CD4-positive, alpha-beta T cell (primary cell): ENCODE data around the gene GON7. TPM values are rescaled to one million over a fixed set of nuclear protein-coding genes. Genes with fewer than 3 reads are reported as not detected.
"Not testable (repeated sequence)": the region's sequence is repeated elsewhere in the genome, so short reads cannot be mapped to it uniquely, and the experiment has no call there.

ENCODE experiments used
- ATAC-seq: fragments of 200-7000 bp; cut with Tn5 transposase; one replicate; pipeline ENCODE4 v1.10.0; 2022; ENCODE audit warnings: mild to moderate bottlenecking; ENCODE audit not compliant: poor library complexity
- CTCF ChIA-PET: fragments of 350-600 bp; sonication (Branson Sonifier 250); formaldehyde crosslinking; loops from one replicate; lab custom pipeline; 2021; ENCODE audit warnings: antibody characterized with exemption, inconsistent platforms; lab: Charles Lee
- POLR2A ChIA-PET: fragments of 350-600 bp; sonication (Branson Sonifier 250); formaldehyde crosslinking; loops from one replicate; lab custom pipeline; 2021; ENCODE audit warnings: antibody characterized with exemption, inconsistent platforms; lab: Charles Lee
- DNase-seq, 14 experiments: peaks; one replicate each; pipeline ENCODE4 v3.0.0-alpha.2; 2013 to 2020; ENCODE audit warnings: mixed read lengths in 2 of 14
- H3K27ac ChIP-seq, 2 donors: one replicate each; pipeline versions ENCODE4 v1.5.1 to v1.7.0; 2013; ENCODE audit warnings: low read length in 2 of 2, low read depth in 1 of 2, mild to moderate bottlenecking in 1 of 2
- H3K27me3 ChIP-seq, 2 experiments: 1 replicate in 1 of 2; 2 replicates in 1 of 2; pipeline versions ENCODE4 v1.6.1 to v1.7.0; 2013; ENCODE audit warnings: low read length in 2 of 2, control low read depth in 1 of 2, mild to moderate bottlenecking in 1 of 2, moderate library complexity in 1 of 2; ENCODE audit not compliant: insufficient read depth in 2 of 2, control insufficient read depth in 1 of 2
- H3K36me3 ChIP-seq: one replicate; pipeline ENCODE4 v1.6.1; 2013; ENCODE audit warnings: low read length, control low read depth; ENCODE audit not compliant: insufficient read depth
- H3K4me1 ChIP-seq: one replicate; pipeline ENCODE4 v1.6.1; 2013; ENCODE audit warnings: low read length, control low read depth; ENCODE audit not compliant: insufficient read depth
- H3K4me3 ChIP-seq: one replicate; pipeline ENCODE4 v1.5.1; 2013; ENCODE audit warnings: mild to moderate bottlenecking, low read length, moderate library complexity
- H3K9me3 ChIP-seq, 2 experiments: 1 replicate in 1 of 2; 2 replicates in 1 of 2; pipeline versions ENCODE4 v1.6.1 to v1.7.0; 2013; ENCODE audit warnings: low read length in 2 of 2, mild to moderate bottlenecking in 2 of 2, control low read depth in 1 of 2, moderate library complexity in 1 of 2; ENCODE audit not compliant: control insufficient read depth in 1 of 2, insufficient read depth in 1 of 2
- H3K27ac Mint-ChIP-seq: one replicate; pipeline ENCODE4 v1.8.0; 2020; ENCODE audit warnings: mixed read lengths
- H3K27me3 Mint-ChIP-seq: one replicate; pipeline ENCODE4 v1.8.0; 2021; ENCODE audit warnings: mixed read lengths
- H3K36me3 Mint-ChIP-seq: one replicate; pipeline ENCODE4 v1.8.0; 2021; ENCODE audit warnings: low read depth, mixed read lengths
- H3K4me1 Mint-ChIP-seq: one replicate; pipeline ENCODE4 v1.8.0; 2021; ENCODE audit warnings: low read depth, mixed read lengths
- H3K4me3 Mint-ChIP-seq: one replicate; pipeline ENCODE4 v1.8.0; 2020; ENCODE audit warnings: mild to moderate bottlenecking, mixed read lengths
- H3K9me3 Mint-ChIP-seq: one replicate; pipeline ENCODE4 v1.8.0; 2020; ENCODE audit warnings: mixed read lengths
- intact Hi-C, 2 experiments: fragments of 100-400 bp; cut with DNase I in 1 of 2; cut with micrococcal nuclease in 1 of 2; formaldehyde crosslinking; loops; one replicate each; pipeline versions ENCODE4 v1.15.1 to v1.9.0; 2023 to 2025; cut with DNase I, micrococcal nuclease
- total RNA-seq, 174 experiments: library from RNA in 2 of 174; stranded (reverse) in 2 of 174; gene quantifications; one replicate each; pipeline ENCODE4 v1.2.3 and lab custom pipeline; 2021 to 2026
- TF ChIP-seq, protein P1 (sequence below): fragments of 200-600 bp; IDR thresholded peaks from one replicate; pipeline ENCODE4 v1.8.0; 2022; ENCODE audit warnings: antibody characterized with exemption, mild to moderate bottlenecking

GON7 gene
- total RNA-seq, 2 experiments from 2014 or later: 2.3 to 2.4 TPM

DNA sequence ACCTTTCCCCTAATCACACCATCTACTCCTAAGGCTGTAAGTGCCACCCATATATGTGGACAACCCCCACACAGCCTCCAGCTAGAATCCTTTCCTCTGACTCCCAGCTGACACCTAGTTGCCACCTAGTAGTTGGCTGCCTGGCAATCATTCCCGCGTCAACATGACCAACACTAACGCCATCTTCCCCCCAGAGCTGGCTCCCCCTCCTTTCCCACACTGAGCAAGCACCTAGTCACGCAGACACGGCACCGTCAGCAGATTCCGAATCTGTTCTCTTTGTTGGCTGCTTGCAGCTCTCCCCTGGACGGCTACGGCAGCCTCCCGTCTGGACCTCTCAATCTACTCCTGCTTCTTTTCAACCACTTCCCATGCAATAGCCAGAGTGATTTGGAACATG, 27.9 kb upstream of the GON7 start:
- no peaks in the 10 kb centered on the region for H3K9me3 Mint-ChIP-seq
- ATAC-seq: no peak
- H3K4me3 Mint-ChIP-seq: no peak overlapping the region
- Histone ChIP-seq H3K9me3 (peaks cover 0 to 12% of the 10 kb centered on the region in 2 experiments), H3K36me3 (no peaks in the 10 kb centered on the region), H3K27me3 (no peaks in the 10 kb centered on the region), H3K4me1 (peaks cover 17% of the 10 kb centered on the region), H3K4me3 (no peak overlapping the region), H3K27ac (no peak overlapping the region)
- DNase-seq: no peak
- no peaks in the 10 kb centered on the region for H3K27me3 Mint-ChIP-seq
- peaks cover 17% of the 10 kb centered on the region for H3K4me1 Mint-ChIP-seq
- peaks cover 11% of the 10 kb centered on the region for H3K36me3 Mint-ChIP-seq
- intact Hi-C loops: loop anchor here in 1 of 2 experiments (5.0 kb wide), 1 partner anchor 658 kb away; no protein-coding TSS in a partner anchor
- TF ChIP-seq, protein P1, sequence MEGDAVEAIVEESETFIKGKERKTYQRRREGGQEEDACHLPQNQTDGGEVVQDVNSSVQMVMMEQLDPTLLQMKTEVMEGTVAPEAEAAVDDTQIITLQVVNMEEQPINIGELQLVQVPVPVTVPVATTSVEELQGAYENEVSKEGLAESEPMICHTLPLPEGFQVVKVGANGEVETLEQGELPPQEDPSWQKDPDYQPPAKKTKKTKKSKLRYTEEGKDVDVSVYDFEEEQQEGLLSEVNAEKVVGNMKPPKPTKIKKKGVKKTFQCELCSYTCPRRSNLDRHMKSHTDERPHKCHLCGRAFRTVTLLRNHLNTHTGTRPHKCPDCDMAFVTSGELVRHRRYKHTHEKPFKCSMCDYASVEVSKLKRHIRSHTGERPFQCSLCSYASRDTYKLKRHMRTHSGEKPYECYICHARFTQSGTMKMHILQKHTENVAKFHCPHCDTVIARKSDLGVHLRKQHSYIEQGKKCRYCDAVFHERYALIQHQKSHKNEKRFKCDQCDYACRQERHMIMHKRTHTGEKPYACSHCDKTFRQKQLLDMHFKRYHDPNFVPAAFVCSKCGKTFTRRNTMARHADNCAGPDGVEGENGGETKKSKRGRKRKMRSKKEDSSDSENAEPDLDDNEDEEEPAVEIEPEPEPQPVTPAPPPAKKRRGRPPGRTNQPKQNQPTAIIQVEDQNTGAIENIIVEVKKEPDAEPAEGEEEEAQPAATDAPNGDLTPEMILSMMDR: no peak
- POLR2A ChIA-PET: no interaction called here
- no peak overlapping the region for H3K27ac Mint-ChIP-seq
- CTCF ChIA-PET: no interaction called here

DNA sequence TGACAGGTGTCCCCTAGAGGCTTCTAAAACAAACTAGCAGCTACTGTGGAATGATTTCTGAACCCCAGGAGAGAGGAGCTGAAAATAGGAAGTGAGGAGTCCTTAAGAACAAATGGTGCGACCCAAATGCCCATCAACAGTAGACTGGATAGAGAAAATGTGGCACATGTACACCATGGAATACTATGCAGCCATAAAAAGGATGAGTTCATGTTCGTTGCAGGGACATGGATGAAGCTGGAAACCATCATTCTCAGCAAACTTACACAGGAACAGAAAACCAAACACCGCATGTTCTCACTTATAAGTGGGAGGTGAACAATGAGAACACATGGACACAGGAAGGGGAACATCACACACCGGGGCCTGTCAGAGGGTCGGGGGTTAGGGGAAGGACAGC, 26.2 kb upstream of the GON7 start:
- DNase-seq, H3K27ac Mint-ChIP-seq, H3K27ac ChIP-seq, H3K9me3 Mint-ChIP-seq, POLR2A ChIA-PET, H3K27me3 ChIP-seq, H3K4me3 Mint-ChIP-seq, H3K4me3 ChIP-seq, ATAC-seq, H3K27me3 Mint-ChIP-seq, CTCF ChIA-PET, H3K36me3 ChIP-seq: not testable (repeated sequence)
- intact Hi-C loops: loop anchor here in 1 of 2 experiments (5.0 kb wide), 1 partner anchor 659 kb away; no protein-coding TSS in a partner anchor
- H3K4me1 Mint-ChIP-seq: peaks cover 11% of the 10 kb centered on the region
- Histone ChIP-seq H3K4me1 (peaks cover 17% of the 10 kb centered on the region), H3K9me3 (peaks cover 0 to 12% of the 10 kb centered on the region in 2 experiments)
- peaks cover 15% of the 10 kb centered on the region for H3K36me3 Mint-ChIP-seq

DNA sequence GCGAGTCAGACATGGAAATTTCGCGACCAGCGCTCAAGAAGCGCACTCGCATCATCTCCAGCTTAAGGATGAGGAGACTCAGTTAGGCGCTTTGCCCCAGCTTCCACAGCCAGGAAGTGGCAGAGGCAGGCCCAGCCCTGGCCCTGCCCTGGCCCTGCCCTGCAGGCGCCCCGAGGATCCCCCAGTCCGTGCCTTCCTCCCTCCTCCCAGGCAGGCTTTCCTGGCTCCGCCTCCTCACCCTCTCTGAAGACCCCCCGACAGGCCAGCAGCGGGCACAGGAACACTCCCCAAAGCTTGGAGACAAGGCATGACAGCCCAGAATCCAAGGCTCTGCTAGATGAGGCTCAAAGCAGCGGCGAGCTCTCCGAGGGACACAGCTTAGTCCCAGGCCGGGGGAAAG, 25.3 kb upstream of the GON7 start:
- TF ChIP-seq, protein P1: no peak
- H3K4me1 Mint-ChIP-seq: peaks cover 11% of the 10 kb centered on the region
- intact Hi-C loops: loop anchor here in 1 of 2 experiments (5.0 kb wide), 1 partner anchor 660 kb away; no protein-coding TSS in a partner anchor
- ChIA-PET CTCF (no interaction called here), POLR2A (no interaction called here)
- H3K9me3 Mint-ChIP-seq: no peaks in the 10 kb centered on the region
- ATAC-seq: no peak
- H3K27me3 Mint-ChIP-seq: no peaks in the 10 kb centered on the region
- Histone ChIP-seq H3K27ac (no peak overlapping the region), H3K9me3 (peaks cover 0 to 12% of the 10 kb centered on the region in 2 experiments), H3K4me3 (no peak overlapping the region), H3K27me3 (no peaks in the 10 kb centered on the region), H3K4me1 (peaks cover 17% of the 10 kb centered on the region), H3K36me3 (peaks cover 15% of the 10 kb centered on the region)
- H3K36me3 Mint-ChIP-seq: peaks cover 24% of the 10 kb centered on the region
- no peak overlapping the region for H3K4me3 Mint-ChIP-seq
- DNase-seq: no peak
- H3K27ac Mint-ChIP-seq: no peak overlapping the region
